ENCODE results near the gene TACR1.
"Not testable (repeated sequence)": the region's sequence is repeated elsewhere in the genome, so short reads cannot be mapped to it uniquely, and the experiment has no call there.

TACR1 gene

GRCh38 chr2:75064691-75065396 is 134.5 kb downstream of the TACR1 start:
- DNase-seq, result peak in 41 of 42 donors; percentile 12 to 84 (median 65)
- intact Hi-C loops (cut with DNase I), result no loop called here

GRCh38 chr2:75063906-75064305 is 135.4 kb downstream of the TACR1 start:
- no peak for DNase-seq
- intact Hi-C loops (cut with DNase I), result no loop called here

- intact Hi-C loops (cut with DNase I), result no loop called here
- DNase-seq, result no peak
These were observed 140.9 kb downstream of the TACR1 start for GRCh38 chr2:75058427-75058826.

- DNase-seq; intact Hi-C loops (cut with DNase I): not testable (repeated sequence)
These were observed 142.2 kb downstream of the TACR1 start for GRCh38 chr2:75057150-75057549.

GRCh38 chr2:75055820-75056675 is 143.3 kb downstream of the TACR1 start:
- intact Hi-C loops (cut with DNase I), result no loop called here
- DNase-seq, result no peak

GRCh38 chr2:75055142-75055819 is 144.0 kb downstream of the TACR1 start:
- no peak for DNase-seq
- intact Hi-C loops (cut with DNase I), result no loop called here

- intact Hi-C loops (cut with DNase I), result no loop called here
- no peak for DNase-seq
These were observed 145.0 kb downstream of the TACR1 start for GRCh38 chr2:75054296-75054695.

GRCh38 chr2:75053484-75054112 is 145.7 kb downstream of the TACR1 start:
- peak in 8 of 42 donors; percentile 5 to 45 (median 20) for DNase-seq
- intact Hi-C loops (cut with DNase I), result no loop called here

GRCh38 chr2:75047992-75048625 is 151.2 kb downstream of the TACR1 start:
- DNase-seq, result no peak
- intact Hi-C loops (cut with DNase I), result no loop called here

- DNase-seq, result no peak
- intact Hi-C loops (cut with DNase I), result no loop called here
These were observed 151.9 kb downstream of the TACR1 start for GRCh38 chr2:75047189-75047991.

GRCh38 chr2:75045526-75046050 is 153.7 kb downstream of the TACR1 start:
- DNase-seq, result no peak
- intact Hi-C loops (cut with DNase I), result no loop called here

GRCh38 chr2:75044291-75044690 is 155.0 kb downstream of the TACR1 start:
- intact Hi-C loops (cut with DNase I), result no loop called here

GRCh38 chr2:75042823-75043222 is 156.5 kb downstream of the TACR1 start:
- intact Hi-C loops (cut with DNase I), result no loop called here
- no peak for DNase-seq

More at GRCh38 chr2:75044291-75044690, 155.0 kb downstream of the TACR1 start:
- DNase-seq, result no peak

- intact Hi-C loops (cut with DNase I), result no loop called here
- DNase-seq, result no peak
These were observed 157.4 kb downstream of the TACR1 start for GRCh38 chr2:75041731-75042600.

- intact Hi-C loops (cut with DNase I), result no loop called here
- DNase-seq, result no peak
These were observed 158.1 kb downstream of the TACR1 start for GRCh38 chr2:75041226-75041625.

GRCh38 chr2:75035444-75036353 is 163.6 kb downstream of the TACR1 start:
- intact Hi-C loops (cut with DNase I), result no loop called here
- no peak for DNase-seq
